Pancreas (tissue), 10 donors: ENCODE data around the gene NSMCE4A. TPM values are rescaled to one million over a fixed set of nuclear protein-coding genes. Genes with fewer than 3 reads are reported as not detected.
"Not testable (repeated sequence)": the region's sequence is repeated elsewhere in the genome, so short reads cannot be mapped to it uniquely, and the experiment has no call there.

Experiments
- ATAC-seq, 4 donors: fragments of 200-7000 bp; cut with Tn5 transposase; one replicate each; pipeline versions ENCODE4 v1.8.0 to v1.9.1; 2020; ENCODE audit warnings: mild to moderate bottlenecking in 4 of 4, moderate library complexity in 4 of 4
- DNase-seq, 6 donors: peaks; one replicate each; pipeline ENCODE4 v3.0.0-alpha.2; 2020
- FAIRE-seq: peaks from 2 replicates; lab custom pipeline; 2012; peaks lifted over from hg19 to GRCh38; lab: Jason Lieb, UNC
- H3K27ac ChIP-seq, 4 donors: fragments of 200-600 bp; sonication (generic); 1 replicate in 3 of 4; 2 replicates in 1 of 4; pipeline versions ENCODE4 v1.5.0 to v1.8.0; 2020
- H3K27me3 ChIP-seq, 4 donors: fragments of 200-600 bp; one replicate each; pipeline ENCODE4 v1.8.0; 2021
- H3K36me3 ChIP-seq, 3 donors: fragments of 200-600 bp; sonication (generic) in 1 of 3; one replicate each; pipeline versions ENCODE4 v1.5.0 to v1.8.0; 2020 to 2021
- H3K4me1 ChIP-seq, 3 donors: fragments of 200-600 bp; one replicate each; pipeline ENCODE4 v1.8.0; 2021
- H3K4me3 ChIP-seq, 4 donors: fragments of 200-600 bp; sonication (generic) in 2 of 4; one replicate each; pipeline versions ENCODE4 v1.5.0 to v1.8.0; 2020 to 2021
- H3K9me3 ChIP-seq, 4 donors: fragments of 200-600 bp; one replicate each; pipeline ENCODE4 v1.8.0; 2021
- CTCF ChIP-seq, 4 donors: fragments of 200-600 bp; sonication (generic) in 3 of 4; IDR thresholded peaks; one replicate each; pipeline versions ENCODE4 v1.5.0 to v1.8.0; 2021; ENCODE audit warnings: antibody characterized with exemption in 4 of 4
- WGBS, 2 donors: extraction: QIAGEN DNeasy Blood & Tissue Kit; methylation state at CpG; one replicate each; pipeline ENCODE4 v1.1.7; 2013; 5-methylcytosine and 5-hydroxymethylcytosine counted together
- intact Hi-C, 3 donors: fragments of 100-400 bp; cut with DNase I; formaldehyde crosslinking; loops; one replicate each; pipeline versions ENCODE4 v1.11.1 to v1.14.2; 2022
- polyA plus RNA-seq, 2 donors: library from polyadenylated mRNA; stranded (reverse); fragments of 200-250 nt; gene quantifications; one replicate each; pipeline ENCODE4 v1.2.3, GENCODE V29; 2013
- total RNA-seq, 6 donors: library from RNA; stranded (reverse); fragmentation: NEBNext Ultra II Directional in 4 of 6; extraction: Animal tissue kit (Norgen Biotek cat#: 25700) in 4 of 6; gene quantifications; one replicate each; pipeline versions ENCODE4 v1.2.1 to v1.2.4, GENCODE V29; 2021 to 2023
- donor health status: healthy with polysubstance abuse.
- donor health status: DM: no; HTN: no; CAD: no; lungs with moderate emphysema.
- donor health status: DM: no; HTN: no; CAD: no.
- donor health status: control.
- donor health status: control.
- donor health status: Bipolar disorder and iron deficiency.
- donor health status: DM: yes; HTN: yes; CAD: no.
- donor health status: DM: no; HTN: no; CAD: no.
- donor health status: DM: no; HTN: no; CAD: no.
- donor health status: DM: yes; HTN: yes; CAD: no.

Gene NSMCE4A
- total and polyA plus RNA-seq, 8 donors: 15.5 to 87.0 (median 24.5) TPM

- H3K36me3 ChIP-seq: no peaks in the 10 kb centered on the region
- intact Hi-C loops: no loop called here
- peaks cover 0 to 4% (median 0%) of the 10 kb centered on the region in 3 donors for H3K4me1 ChIP-seq
- H3K27ac ChIP-seq: peak overlapping the region in 1 of 4 donors; percentile 69
- H3K9me3 ChIP-seq: no peaks in the 10 kb centered on the region
- ATAC-seq (no peak), FAIRE-seq (no peak), DNase-seq (no peak)
- 86 to 88% methylated on average over 6 of the region's 6 CpGs for WGBS, 2 donors
- TF ChIP-seq CTCF (IDR thresholded peaks at IDR 0.05): no peak
- no peaks in the 10 kb centered on the region for H3K27me3 ChIP-seq
- peak overlapping the region in 1 of 4 donors; percentile 29 for H3K4me3 ChIP-seq
Measured at GRCh38 chr10:122020226-122020625, 45.2 kb upstream of the NSMCE4A start.

GRCh38 chr10:122019414-122019975 lies 44.5 kb upstream of the NSMCE4A start:
- TF ChIP-seq CTCF (IDR thresholded peaks at IDR 0.05): no peak
- intact Hi-C loops: no loop called here
- Histone ChIP-seq H3K4me1 (peaks cover 0 to 4% (median 0%) of the 10 kb centered on the region in 3 donors), H3K27ac (peak overlapping the region in 3 of 4 donors; percentile 27 to 69 (median 48)), H3K9me3 (no peaks in the 10 kb centered on the region), H3K27me3 (no peaks in the 10 kb centered on the region), H3K4me3 (peak overlapping the region in 2 of 4 donors; percentile 9 to 29), H3K36me3 (no peaks in the 10 kb centered on the region)
- peak; percentile 57 to 79 (median 66) for DNase-seq
- WGBS, 2 donors: 27 to 30% methylated on average over 24 of the region's 24 CpGs
- FAIRE-seq: no peak
- ATAC-seq: peak; percentile 78 to 94 (median 90)

- ATAC-seq: peak; percentile 59 to 76 (median 69)
- no peaks in the 10 kb centered on the region for H3K36me3 ChIP-seq
- no peak for TF ChIP-seq CTCF (IDR thresholded peaks at IDR 0.05)
- H3K4me1 ChIP-seq: peaks cover 0 to 4% (median 0%) of the 10 kb centered on the region in 3 donors
- no peaks in the 10 kb centered on the region for H3K9me3 ChIP-seq
- WGBS, 2 donors: 68 to 80% methylated on average over 16 of the region's 16 CpGs
- no peak for FAIRE-seq
- DNase-seq: peak in 3 of 6 donors; percentile 19 to 46 (median 32)
- H3K27ac ChIP-seq: peak overlapping the region in 3 of 4 donors; percentile 27 to 69 (median 48)
- H3K27me3 ChIP-seq: no peaks in the 10 kb centered on the region
- peak overlapping the region in 2 of 4 donors; percentile 9 to 29 for H3K4me3 ChIP-seq
- intact Hi-C loops: no loop called here
Measured at GRCh38 chr10:122018951-122019413, 44.0 kb upstream of the NSMCE4A start.

- H3K4me1 ChIP-seq: peaks cover 0 to 4% (median 2%) of the 10 kb centered on the region in 3 donors
- FAIRE-seq (no peak), DNase-seq (no peak), ATAC-seq (no peak)
- no peaks in the 10 kb centered on the region for H3K9me3 ChIP-seq
- peak overlapping the region in 2 of 4 donors; percentile 27 to 69 for H3K27ac ChIP-seq
- H3K36me3 ChIP-seq: no peaks in the 10 kb centered on the region
- no peak overlapping the region for H3K4me3 ChIP-seq
- no peaks in the 10 kb centered on the region for H3K27me3 ChIP-seq
- no peak for TF ChIP-seq CTCF (IDR thresholded peaks at IDR 0.05)
- intact Hi-C loops: no loop called here
- WGBS, 2 donors: 70 to 82% methylated on average over 7 of the region's 7 CpGs
Measured at GRCh38 chr10:122018491-122018890, 43.5 kb upstream of the NSMCE4A start.

GRCh38 chr10:122017926-122018325 lies 42.9 kb upstream of the NSMCE4A start:
- H3K27me3 ChIP-seq, intact Hi-C loops, H3K9me3 ChIP-seq, H3K27ac ChIP-seq, ATAC-seq, H3K36me3 ChIP-seq, DNase-seq, FAIRE-seq, H3K4me3 ChIP-seq: not testable (repeated sequence)
- peaks cover 3 to 10% (median 8%) of the 10 kb centered on the region in 3 donors for H3K4me1 ChIP-seq
- 70 to 82% methylated on average over 4 of the region's 4 CpGs for WGBS, 2 donors
